Dermis microvascular lymphatic vessel endothelial cell (primary cell): Measurements from ENCODE around the gene DENND6B. TPM values are rescaled to one million over a fixed set of nuclear protein-coding genes. Genes with fewer than 3 reads are reported as not detected.
"Not testable (repeated sequence)": the region's sequence is repeated elsewhere in the genome, so short reads cannot be mapped to it uniquely, and the experiment has no call there.

Experiments
- DNase-seq, 2 donors: peaks; one replicate each; pipeline versions ENCODE4 v3.0.0 to v3.0.0-alpha.2; 2010; ENCODE audit warnings: low read depth in 2 of 2
- total RNA-seq: library from RNA; depleted of rRNA; stranded (reverse); fragments of >200 nt; gene quantifications from 2 replicates; pipeline ENCODE4 v1.2.1, GENCODE V29; 2014

DENND6B gene
- total RNA-seq, 1 donor from 2014 or later = 0.64 TPM

DNA sequence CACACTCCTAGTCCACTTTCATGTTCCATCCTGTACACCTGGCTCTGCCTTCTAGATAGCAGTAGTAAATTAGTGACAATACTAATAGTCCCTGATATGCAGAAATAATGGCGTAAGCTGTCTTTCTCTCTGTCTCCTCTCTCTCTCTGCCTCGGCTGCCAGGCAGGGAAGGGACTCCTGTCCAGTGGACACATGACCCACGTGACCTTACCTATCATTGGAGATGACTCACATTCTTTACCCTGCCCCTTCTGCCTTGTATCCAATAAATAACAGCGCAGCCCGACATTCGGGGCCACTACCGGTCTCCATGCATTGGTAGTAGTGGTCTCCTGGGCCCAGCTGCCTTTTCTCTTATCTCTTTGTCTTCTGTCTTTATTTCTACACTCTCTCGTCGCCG is 53.0 kb downstream of the DENND6B start:
- not testable (repeated sequence) for DNase-seq

- DNase-seq = not testable (repeated sequence)
These were observed 53.5 kb downstream of the DENND6B start for GRCh38 chr22:50273352-50273751.

- no peak for DNase-seq
These were observed 54.6 kb downstream of the DENND6B start for GRCh38 chr22:50272044-50272802.

DNA sequence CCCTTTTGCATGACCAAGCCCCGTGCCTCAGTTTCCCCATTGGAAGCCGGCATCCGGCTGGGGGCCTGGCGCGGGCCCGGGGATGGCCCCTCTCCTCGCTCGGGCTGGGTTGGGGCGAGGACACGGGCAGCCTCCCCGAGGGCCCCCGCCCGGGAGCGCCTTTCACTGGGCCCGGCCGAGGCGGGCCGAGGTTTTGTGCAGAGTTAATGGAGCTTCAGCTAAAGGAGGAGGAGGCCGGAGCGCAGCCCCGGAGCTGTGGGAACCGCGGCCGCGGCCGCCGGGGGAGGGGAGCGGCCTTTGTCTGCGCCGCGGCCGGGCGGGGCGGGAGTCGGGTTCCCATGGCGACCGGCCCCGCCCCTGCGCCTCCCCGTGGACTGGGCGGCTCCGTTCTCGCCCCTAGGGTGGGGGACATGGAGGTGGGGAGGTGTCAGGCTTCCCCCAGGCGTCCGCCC is 55.3 kb downstream of the DENND6B start:
- peak in 1 of 2 donors; percentile 71 for DNase-seq

DNA sequence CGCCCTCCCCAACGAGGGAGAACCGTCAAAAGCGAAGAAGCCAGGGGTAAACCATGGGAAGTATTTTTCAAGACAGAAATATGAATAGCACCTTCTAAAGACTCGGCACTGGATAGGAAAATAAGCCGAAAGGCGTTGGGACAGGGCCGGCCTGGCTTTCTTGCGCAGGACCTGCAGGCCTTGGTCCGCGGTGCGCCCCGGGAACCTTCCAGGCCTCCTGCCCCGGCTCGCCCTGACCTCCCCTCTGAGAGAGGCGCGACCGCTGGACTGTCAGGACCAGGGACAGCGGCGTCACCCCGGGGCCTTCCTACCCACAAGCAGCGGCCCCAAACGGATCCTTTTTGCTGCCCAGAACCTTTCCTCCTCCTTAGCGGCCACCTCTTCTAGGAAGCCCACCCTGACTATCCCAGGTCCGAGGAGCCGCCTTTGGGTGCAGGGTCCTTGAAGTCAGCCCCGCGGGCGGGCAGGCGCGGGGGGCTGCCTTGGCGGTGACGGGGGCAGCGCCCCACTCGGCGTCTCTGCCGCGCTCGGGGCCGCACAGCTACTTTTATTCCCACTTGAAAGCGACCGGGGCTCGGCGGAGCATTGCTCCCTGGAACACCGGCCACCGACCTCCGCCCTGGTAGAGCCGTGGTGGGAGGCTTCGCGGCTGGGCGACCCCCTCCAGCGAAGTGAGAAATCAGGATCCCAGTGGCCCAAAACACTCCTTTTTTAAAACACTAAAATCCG is 56.0 kb downstream of the DENND6B start:
- DNase-seq = peak in 1 of 2 donors; percentile 68

DNA sequence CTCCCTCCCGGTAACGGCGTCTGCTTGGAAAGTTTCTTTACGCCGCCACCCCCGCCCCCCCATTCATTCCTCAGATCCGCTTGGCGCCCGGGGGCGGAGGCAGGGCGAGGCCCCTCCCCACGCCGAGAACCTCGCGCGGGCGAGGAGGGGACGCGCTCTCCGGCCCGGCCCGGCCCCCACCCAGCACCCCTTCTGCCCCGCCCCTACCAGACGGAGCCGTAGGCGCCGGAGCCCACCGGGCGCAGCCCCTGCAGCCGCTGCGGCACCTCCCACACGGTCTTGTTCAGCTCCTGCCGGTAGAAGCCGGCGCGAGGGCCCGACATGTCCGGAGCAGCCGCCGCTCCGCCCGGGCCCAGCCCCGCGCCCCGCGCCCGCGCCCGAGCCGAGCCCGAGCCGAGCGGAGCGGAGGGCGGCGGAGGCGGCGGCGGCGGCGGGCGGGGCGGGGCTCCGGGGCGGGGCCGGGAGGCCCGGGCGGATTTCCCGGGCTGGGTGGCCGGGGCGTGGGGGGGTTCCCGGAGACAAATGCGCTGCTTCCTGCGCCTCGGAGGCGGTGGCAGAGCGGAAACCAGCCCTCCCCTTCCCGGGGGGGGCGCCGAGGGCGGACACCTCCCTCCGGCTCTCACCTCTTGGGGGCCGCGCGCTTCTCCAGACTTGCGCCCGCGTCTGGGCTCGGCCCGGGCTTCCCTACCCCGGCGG is 56.7 kb downstream of the DENND6B start, which contains the start of gene MAPK11:
TSS of gene MAPK11 (minus strand) at position 411 of the 696 bp plus-strand sequence. CDS start at position 323, 88 bp downstream.
- peak in 1 of 2 donors; percentile 71 for DNase-seq

DNA sequence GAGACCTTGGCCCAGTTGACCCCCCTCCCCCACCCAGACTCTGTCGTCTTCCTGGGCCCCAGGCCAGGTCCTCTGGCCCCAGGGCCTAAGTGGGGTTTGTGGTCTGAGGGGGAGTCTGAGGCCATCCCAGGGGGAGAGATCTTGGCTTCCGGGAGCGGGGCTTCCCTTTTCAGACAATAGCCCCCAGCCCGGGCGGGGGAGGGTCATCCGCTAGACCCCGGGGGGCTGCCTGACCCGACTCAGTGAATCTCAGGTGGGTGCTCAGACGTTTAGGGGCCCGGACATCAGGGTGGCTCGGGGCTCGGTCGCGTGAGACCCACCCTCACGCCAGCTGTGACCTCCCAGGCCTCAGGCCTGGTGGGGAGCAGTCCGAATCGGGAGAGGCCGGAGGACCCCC is 57.2 kb downstream of the DENND6B start:
- DNase-seq = no peak

DNA sequence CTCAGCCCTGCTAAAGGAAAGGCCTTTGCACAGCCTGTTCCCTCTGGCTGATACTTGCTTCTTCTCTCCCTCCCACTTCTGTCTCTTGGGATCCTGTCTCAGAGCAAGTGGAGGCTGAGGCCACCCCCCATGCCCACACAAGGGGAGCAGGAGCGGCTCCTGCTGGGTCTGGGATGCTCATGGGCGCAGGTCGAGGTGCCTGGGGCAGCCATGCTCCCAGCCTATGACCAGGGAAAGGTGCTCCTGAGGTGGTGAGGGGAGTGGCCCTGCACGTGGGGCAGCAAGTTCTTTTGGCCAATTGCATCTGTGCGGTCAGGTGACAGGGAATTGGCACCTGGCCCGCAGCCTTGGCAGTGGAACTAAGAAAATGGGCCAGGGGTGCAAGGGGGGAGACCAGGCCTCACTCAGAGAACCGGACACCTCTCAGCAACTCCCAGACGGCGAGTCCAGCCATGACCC is 58.1 kb downstream of the DENND6B start:
- DNase-seq = peak in 1 of 2 donors; percentile 36

DNA sequence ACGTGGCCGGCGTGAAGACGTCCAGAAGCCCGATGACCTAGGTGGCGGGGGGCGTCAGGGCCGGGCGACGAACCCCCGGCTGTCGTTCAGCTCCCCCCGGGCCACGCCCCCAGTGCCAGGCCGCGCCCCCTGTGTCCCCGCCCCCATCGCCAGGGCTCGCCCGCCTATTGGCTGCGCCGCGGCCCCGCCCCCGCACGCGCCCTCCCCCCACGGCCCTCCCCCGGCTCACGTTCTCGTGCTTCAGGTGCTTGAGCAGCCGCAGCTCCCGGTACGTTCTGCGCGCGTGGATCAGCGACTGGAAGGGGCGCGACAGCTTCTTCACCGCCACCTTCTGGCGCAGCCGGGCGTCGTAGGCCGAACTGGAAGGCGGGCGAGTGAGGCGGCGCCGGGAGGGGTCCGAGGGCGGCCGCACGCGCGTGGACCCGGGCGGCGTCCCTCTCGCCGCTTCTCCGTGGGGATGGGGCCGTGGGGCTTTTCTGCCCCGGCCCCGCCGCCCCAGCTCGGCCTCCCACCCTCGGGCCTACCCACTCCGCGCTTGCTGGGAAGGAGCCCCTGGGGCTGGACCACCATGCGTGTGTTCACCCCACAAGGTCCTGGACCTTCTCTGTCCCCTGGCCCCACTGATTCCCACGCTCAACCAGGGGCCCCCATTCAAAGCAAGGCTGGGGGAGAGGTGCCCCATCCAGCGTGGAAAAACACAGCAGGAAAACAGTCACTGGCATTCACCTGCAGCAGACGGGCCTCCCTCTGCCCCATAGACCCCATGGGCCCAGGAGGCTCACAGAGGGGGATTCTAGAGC is 59.0 kb downstream of the DENND6B start:
- peak in 1 of 2 donors; percentile 55 for DNase-seq

GRCh38 chr22:50266994-50267393 is 59.8 kb downstream of the DENND6B start:
- no peak for DNase-seq

DNA sequence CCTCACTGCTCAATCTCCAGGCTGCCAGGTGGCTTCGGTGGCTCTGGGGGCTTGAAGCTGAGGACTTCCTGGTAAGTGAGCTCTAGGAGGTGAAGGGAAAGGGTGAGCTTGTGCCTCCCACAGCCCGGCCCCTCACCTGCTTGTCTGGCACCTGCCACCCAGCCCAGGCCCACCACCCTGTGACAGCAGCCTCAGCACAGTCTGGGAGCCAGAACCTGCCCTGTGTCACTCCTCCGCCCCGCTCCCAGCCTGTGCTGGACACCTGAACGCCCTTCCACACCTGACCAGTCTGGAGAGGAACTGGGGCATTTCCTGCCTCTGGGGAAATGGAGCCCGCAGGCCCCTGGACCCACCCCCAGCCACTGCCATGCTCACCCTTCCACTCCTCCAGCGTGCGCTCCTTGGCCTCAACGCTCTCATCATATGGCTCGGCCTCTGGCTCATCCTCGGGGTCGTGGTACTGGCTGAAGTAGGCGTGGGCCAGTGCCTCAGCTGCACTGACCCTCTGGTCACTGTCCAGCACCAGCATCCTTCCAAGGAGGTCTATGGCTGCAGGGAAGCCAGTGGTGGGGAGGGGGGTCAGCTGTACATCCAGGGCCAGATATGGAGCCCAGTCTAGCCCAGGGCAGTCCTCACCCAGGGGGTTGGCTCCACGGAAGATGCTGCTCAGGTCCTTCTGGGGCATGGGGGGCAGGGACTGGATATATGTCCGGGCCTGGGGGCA is 61.7 kb downstream of the DENND6B start:
- DNase-seq = no peak

DNA sequence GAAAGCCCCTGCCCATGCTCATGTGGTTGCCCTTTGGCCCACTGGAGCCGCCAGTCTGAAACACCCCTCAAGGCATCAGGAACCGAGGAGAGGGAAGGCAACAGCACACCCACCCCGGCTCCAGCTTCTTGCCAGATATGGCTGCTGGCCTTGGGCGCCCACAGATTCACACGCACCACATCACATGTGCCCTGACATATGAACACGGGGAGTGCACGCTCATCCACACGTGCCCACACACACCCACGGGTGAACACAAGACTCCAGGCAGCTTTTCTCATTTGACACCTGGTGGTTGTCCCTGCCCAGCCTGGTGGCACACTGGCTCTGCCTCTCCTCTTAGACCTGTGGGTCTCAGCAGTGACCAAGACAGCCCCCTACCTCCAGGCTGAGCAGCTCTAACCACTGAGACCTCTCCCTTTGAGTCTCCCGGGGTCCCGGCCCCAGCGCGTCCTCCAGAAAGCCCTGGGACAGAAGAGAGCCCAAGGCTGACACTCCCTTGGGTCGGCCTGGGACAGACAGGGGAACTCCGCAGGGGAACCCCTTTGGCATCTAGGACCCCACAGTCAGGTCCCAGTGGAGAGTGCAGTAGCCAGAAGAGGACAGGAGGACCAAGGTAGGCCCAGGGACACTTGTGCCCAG is 62.6 kb downstream of the DENND6B start:
- DNase-seq = no peak

- DNase-seq = no peak
These were observed 63.7 kb downstream of the DENND6B start for GRCh38 chr22:50262973-50263617.

DNA sequence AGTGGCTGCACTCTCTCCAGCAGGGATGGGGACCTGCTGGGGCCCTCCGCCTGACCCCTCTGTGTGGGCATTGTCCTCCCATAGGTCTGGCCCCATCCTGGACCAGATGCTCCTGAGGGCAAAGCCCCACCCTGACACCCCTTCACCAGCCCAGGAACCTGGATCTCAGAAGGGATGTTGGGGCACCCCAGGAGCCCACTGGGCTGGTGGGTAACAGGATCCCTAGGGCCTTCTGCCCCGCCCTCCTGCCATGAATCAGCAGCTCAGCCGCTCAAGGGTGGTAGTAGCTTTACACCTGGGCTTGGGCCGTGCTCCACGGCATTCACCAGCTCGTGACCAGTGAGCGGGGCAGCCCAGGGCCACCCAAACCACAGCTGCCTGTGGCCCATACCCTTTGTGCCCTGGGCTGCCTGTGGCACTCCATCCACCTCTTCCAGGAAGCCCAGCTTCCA is 64.3 kb downstream of the DENND6B start:
- no peak for DNase-seq

GRCh38 chr22:50261615-50262459 is 65.0 kb downstream of the DENND6B start, which contains the start of gene MAPK12:
Gene MAPK12 (minus strand): TSS chr22:50261683. CDS start chr22:50261509, 174 bp downstream.
- DNase-seq = peak in 1 of 2 donors; percentile 67

DNA sequence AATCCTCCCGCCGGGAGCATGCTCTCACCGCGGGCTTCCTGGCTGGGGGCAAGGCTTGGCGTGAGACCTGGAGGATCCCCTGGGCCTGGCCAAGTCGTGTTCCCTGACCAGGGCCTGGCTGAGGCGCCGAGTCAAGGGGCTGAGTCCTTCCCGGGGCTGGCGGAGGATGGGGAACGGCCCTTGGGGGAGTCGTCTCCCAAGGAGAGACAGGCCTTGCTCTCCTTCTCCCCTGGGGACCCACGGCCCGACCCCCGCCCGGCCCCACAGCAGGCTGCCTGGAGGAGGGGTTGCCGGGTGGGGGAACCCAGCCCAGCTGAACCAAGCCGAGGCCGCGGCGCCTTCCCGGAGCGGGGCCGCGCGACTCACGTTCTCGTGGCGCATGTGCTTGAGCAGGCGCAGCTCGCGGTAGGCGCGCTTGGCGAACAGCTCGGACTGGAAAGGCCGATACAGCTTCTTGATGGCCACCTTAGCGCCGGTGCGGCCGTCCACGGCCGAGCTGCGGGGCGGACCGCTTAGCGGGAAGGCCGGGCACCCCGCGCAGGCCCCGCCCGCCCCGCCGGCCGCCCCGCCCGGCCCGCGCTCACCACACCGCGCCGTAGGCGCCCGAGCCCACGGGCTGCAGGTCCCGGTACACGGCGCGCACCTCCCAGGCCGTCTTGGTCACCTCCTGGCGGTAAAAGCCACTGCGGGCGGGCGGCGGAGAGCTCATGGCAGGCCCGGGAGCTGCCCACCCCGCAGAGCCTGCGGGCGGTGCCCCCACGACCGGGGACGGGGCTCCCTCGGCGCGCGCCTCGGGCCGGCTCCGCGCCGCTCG is 65.8 kb downstream of the DENND6B start:
- peak in 1 of 2 donors; percentile 69 for DNase-seq

DNA sequence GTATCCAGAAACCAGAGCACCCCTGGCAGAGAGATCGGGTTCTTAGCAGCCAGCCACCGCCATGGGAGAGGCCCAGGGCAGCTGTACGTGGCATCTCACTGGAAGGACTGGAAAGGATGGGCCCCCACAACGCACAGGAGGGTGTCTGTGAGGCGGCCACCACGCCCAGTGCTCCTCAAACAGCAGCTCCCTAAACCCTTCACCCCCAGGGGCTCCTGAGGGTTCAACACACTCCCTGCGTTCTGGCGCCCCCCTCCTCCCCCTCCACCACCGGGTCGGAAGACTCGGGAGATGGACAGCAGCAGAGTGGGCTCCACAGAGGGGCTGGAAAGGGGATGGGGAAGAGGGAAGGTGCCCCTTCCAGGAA is 66.4 kb downstream of the DENND6B start:
- DNase-seq = no peak
